ENCODE measurements around the gene C1orf105. TPM values are rescaled to one million over a fixed set of nuclear protein-coding genes. Genes with fewer than 3 reads are reported as not detected.

C1orf105 gene
- total and polyA plus RNA-seq, 10 of the 15 experiments (the other 5 are each of a cell fraction or from before 2014, with no cell fraction given) = not detected

- BruUV-seq (replicated peaks) = no TSS peak
- CTCF ChIA-PET = interaction anchor here (0.7 to 12.4 kb wide), 7 partner anchors 12 to 368 kb away, joined by 3 to 153 read pairs (median 16); no protein-coding TSS in a partner anchor
- Histone ChIP-seq H3K36me3 (ENCODE audit: control insufficient read depth in 2 of 2, insufficient read depth in 2 of 2, low read length in 1 of 2) (no peaks in the 10 kb centered on the region), H4K20me1 (ENCODE audit: control insufficient read depth, insufficient read depth) (no peaks in the 10 kb centered on the region), H3K4me3 (no peak overlapping the region), H3K4me1 (ENCODE audit: control insufficient read depth, insufficient read depth, low read length) (peaks cover 77% of the 10 kb centered on the region), H3K27ac (ENCODE audit: control insufficient read depth, insufficient read depth) (peak overlapping the region; percentile 98), H3K27me3 (replicated peaks in 1 of 2; ENCODE audit: control insufficient read depth in 2 of 2, insufficient read depth in 2 of 2, low read length in 1 of 2) (no peaks in the 10 kb centered on the region), H3K79me2 (ENCODE audit: control insufficient read depth, insufficient read depth, low read length) (no peaks in the 10 kb centered on the region), H2AFZ (ENCODE audit: control insufficient read depth, low read depth, low read length) (no peak overlapping the region; the same call in 1 of the 2 replicates), H3K9me3 (replicated peaks; ENCODE audit: control insufficient read depth, insufficient read depth, low read length) (no peaks in the 10 kb centered on the region; the same call in 2 of the 3 replicates), H3K4me2 (ENCODE audit: control insufficient read depth, insufficient read depth) (peak overlapping the region; percentile 17), H3K9ac (ENCODE audit: control insufficient read depth, insufficient read depth, low read length) (peak overlapping the region; percentile 11; the same call in 1 of the 2 replicates)
- POLR2A ChIA-PET = interaction anchor here (0.9 to 8.1 kb wide), 7 partner anchors 9 to 139 kb away, joined by 3 to 73 read pairs (median 7); partner anchors contain the start of gene SUCO
- in situ Hi-C loops (cut with MboI) = loop anchor here (5.0 kb wide), 2 partner anchors 51 to 211 kb away; no protein-coding TSS in a partner anchor
- ATAC-seq = peak; percentile 57
- FAIRE-seq = no peak
- RAD21 ChIA-PET (ENCODE audit: unreplicated experiment) = interaction anchor here (1.2 to 15.1 kb wide), 9 partner anchors 13 to 390 kb away, joined by 3 to 394 read pairs (median 26); no protein-coding TSS in a partner anchor
- intact Hi-C loops (cut with micrococcal nuclease; ENCODE audit: unreplicated experiment) = no loop called here
- SMC1A ChIA-PET (ENCODE audit: uncharacterized antibody, unreplicated experiment) = interaction anchor here (0.6 to 16.5 kb wide), 9 partner anchors 14 to 303 kb away, joined by 3 to 458 read pairs (median 15); no protein-coding TSS in a partner anchor
- WGBS (ENCODE audit: insufficient coverage, insufficient replicate concordance, low lambda C conversion rate, missing lambda C conversion rate) = 0% methylated on average over 5 of the region's 5 CpGs
- DNase-seq (ENCODE audit: low read depth, low spot score) = no peak
- TF ChIP-seq POU2F2 (IDR thresholded peaks at IDR 0.05; ENCODE audit: borderline replicate concordance, low read depth, low read length) (peak; percentile 53; the same call in 1 of the 3 replicates), SREBF2 (IDR thresholded peaks at IDR 0.05; ENCODE audit: low read length) (no peak), SUZ12 (IDR thresholded peaks at IDR 0.05; ENCODE audit: unreplicated experiment) (no peak), IRF5 (IDR thresholded peaks at IDR 0.05; ENCODE audit: borderline replicate concordance) (no peak), ZBTB33 (IDR thresholded peaks at IDR 0.05) (no peak), SIX5 (IDR thresholded peaks at IDR 0.05; ENCODE audit: low read depth, low read length, severe bottlenecking) (no peak), CEBPZ (IDR thresholded peaks at IDR 0.05; ENCODE audit: low read depth, low read length) (no peak), RUNX3 (IDR thresholded peaks at IDR 0.05; ENCODE audit: low read length) (no peak), ZBTB4 (CRISPR knock-in tag; IDR thresholded peaks at IDR 0.05) (no peak), DPF2 (IDR thresholded peaks at IDR 0.05) (peak; percentile 52; the same call in 1 of the 2 replicates), IKZF1 (conservative IDR thresholded peaks at IDR 0.05) (peak; percentile 38), NFXL1 (IDR thresholded peaks at IDR 0.05; ENCODE audit: borderline replicate concordance) (no peak), GATAD2B (conservative IDR thresholded peaks at IDR 0.05; ENCODE audit: low read depth) (no peak), GABPA (IDR thresholded peaks at IDR 0.05; ENCODE audit: low read depth) (no peak)
Measured at GRCh38 chr1:172393354-172393753, 27.1 kb upstream of the C1orf105 start.

Measured in GM12878 (cell line).